Epidermal melanocyte (primary cell): ENCODE data around the gene TBC1D4.
"Not testable (repeated sequence)": the region's sequence is repeated elsewhere in the genome, so short reads cannot be mapped to it uniquely, and the experiment has no call there.

Experiments used
- DNase-seq: peaks from one replicate; pipeline ENCODE4 v3.0.0; 2011; ENCODE audit warnings: low spot score; ENCODE audit not compliant: insufficient read length

Gene TBC1D4

DNA sequence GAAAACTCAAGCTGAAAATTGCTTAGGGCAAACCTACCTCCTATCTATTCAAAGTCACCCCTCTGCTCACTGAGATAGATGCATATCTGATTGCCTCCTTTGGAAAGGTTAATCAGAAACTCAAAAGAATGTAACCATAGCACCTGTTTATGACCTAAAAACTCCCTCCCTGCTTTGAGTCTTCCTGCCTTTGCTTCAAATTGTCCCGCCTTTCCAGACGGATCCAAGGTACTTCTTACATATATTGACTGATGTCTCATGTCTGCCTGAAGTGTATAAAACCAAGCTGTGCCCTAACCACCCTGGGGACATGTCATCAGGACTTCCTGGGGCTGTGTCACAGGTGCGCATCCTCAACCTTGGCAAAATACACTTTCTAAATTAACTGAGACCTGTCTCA, 118.6 kb downstream of the TBC1D4 start:
- no peak for DNase-seq

DNA sequence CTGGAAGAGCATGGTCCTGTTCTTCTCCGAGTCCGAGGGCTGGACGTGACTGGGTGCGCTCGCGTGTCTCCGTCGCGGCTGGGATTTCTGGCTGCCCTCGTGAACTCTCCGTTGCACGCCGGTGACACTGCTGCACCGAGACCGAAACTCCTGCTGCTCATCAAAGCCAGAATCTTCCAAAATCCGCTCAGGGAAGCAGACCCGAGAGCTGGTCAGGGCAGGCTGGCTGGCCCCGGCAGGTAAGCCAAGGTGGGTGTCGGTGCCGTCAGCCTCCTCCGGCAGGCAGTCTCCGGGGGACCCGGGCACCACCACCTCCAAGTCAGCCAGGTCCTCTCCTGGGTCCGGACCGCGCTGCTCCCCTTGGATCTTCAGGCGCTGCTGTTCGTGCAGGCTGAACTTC, 119.9 kb downstream of the TBC1D4 start:
- no peak for DNase-seq

DNA sequence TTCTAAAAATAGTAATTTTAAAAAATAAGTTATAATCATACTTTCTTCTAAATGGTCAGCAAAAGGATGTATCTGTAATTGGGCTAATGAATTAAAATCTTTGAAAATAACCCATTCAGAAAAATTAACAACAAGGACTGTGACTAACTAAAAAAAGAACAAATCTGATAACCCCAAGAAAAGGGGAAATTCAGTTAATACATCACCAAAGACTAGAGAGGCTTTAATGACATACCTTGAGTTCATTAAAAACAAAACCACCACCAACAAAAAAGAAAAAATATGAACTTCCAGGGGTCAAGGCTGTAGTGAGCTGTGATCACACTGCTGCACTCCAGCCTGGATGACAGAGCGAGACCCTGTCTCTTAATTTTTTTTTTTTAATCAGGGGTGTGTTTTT, 121.8 kb downstream of the TBC1D4 start:
- DNase-seq = no peak

DNA sequence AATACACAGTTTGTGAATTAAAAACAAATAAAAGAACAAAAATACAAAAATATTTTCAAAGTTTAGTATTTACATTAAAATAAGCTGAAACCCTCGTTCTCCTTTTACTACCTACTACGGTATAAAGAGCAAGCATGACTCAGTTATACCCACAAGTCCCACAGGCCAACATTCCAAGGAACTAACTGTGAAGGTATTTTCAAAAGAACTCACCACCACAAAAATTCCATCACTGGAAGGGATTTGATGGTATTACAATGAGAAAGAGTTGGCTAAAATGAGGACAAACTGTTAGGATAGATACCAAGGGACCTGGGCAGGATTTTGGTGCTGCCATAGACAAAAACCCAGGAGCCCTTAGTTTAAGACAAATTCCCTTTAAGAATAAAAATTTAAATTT, 122.7 kb downstream of the TBC1D4 start:
- peak; percentile 51 for DNase-seq

DNA sequence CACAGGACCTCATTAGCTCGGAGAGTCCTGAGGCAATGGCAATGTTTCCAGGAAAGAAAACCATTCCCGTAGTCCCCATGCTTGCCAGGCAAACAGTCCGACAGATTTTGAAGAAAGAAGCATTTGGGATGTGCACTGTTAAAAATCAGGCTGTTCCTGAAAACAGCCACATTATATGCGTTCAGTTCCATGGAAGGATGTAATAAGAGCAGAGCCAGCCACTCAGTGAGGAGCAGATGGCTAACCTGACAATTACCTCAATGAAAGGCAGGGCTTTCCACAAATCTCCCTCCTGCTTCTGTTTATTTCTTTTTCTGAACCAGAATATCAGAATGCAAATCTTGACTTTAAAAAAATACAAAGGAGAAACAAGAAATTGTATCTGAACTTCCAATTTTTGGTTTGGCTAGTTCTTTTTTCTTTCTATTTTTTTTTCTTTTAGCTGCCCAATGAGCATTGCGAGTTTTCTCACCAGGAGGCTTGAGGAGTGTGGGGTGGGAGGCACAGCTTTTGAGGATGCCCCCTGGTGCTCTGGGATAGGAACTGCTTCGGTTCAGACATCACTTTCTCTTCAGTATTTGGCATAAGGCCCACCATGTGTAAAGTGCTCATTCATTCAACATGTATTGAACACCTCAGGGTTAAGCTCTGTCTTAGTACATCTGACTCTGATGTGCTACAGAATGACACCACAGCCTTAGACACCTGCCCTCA, 124.2 kb downstream of the TBC1D4 start:
- DNase-seq = peak; percentile 52

DNA sequence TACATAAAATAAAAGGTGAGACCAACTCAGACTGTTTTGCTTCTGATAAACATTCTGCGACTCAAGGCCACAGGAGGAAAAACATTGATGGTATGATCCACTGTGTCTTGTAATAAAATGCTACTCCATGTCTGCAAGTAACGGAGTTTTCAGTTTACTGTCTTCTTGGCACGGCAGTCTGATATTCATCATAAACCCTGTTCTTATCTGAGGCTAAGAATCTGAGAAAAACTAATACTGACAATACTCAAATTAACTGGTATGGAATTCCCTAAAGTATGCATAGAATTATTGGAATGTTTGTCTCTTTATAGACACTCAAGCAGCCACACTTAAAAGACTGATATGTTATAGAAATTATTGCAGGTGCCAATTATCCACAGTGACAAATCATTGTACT, 125.5 kb downstream of the TBC1D4 start:
- no peak for DNase-seq

DNA sequence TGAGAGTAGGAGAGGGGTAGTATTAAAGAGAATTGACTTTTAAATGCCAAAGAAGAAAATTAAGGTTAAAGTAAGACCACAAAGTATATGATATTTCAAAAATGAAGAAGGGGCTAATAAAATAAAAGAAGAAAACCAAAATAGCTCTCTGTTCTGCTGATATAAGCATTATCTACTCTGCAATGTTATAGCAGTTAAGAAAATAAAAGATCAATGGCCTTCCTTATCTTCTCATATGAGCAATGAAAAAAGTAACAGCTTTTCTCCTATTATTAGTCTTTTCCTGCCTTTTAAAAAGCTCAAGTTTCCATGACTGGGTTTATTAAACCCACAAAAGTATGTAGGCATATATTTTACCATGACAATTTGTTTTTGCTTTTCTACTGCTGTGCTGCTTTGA, 126.4 kb downstream of the TBC1D4 start:
- DNase-seq = no peak

DNA sequence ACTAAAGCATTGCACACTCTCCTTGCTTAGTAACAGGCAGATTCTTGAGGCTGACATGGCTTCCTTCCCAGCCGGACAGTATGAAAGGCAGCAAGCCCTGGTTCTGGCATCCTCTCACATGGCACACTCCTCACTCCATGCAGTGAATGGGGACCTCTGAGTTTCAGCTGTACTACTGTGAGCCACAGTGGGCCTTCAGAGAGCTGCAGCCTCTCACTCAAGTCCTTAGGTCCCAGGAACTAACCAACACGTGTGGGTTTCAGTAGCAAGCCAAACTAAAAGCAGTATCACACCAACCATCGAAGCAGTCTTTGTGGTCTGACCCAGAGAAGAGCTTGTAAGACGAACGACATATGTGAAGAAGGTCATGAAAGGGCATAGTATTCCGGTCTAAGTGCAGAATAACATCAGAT, 128.2 kb downstream of the TBC1D4 start:
- DNase-seq = no peak

DNA sequence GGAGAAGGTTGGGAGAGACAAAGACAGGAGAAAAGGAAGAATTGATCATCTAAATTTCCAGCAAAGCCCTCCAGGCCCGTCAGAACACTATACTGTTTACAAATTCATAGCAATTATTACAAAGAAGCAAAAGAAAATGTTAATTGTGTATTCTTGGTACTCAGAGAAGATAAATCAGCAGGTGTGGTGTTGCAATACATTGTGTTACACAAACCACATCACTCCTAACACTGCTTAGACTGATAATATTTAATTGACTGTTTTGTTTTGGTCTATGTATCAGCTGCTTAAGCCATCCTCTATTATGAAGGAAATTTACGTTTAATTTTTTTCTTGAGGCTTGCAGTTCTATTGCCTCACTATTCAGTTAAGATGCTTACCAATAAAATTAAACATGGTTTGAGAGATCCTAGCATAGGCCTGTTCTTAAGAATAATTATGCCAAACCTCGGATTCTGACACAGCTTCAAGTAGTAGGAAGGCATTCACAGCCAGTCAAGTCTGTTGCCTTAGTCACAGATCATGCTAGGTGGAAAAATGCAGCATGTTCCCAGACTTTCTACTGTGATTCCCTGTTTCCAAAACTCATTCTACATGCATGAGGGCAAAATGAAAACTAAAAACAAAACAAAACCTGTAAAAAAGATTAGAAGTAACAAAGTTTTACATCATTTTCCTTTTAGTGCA, 129.2 kb downstream of the TBC1D4 start:
- DNase-seq = no peak

DNA sequence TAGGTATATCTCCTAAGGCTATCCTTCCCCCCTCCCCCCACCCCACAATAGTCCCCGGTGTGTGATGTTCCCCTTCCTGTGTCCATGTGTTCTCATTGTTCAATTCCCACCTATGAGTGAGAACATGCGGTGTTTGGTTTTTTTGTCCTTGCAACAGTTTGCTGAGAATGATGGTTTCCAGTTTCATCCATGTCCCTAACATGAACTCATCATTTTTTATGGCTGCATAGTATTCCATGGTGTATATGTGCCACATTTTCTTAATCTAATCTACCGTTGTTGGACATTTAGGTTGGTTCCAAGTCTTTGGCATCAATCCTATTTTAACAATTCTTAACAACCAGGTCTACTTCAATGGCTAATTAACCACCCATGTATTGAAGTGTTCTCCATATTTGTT, 130.4 kb downstream of the TBC1D4 start:
- not testable (repeated sequence) for DNase-seq

DNA sequence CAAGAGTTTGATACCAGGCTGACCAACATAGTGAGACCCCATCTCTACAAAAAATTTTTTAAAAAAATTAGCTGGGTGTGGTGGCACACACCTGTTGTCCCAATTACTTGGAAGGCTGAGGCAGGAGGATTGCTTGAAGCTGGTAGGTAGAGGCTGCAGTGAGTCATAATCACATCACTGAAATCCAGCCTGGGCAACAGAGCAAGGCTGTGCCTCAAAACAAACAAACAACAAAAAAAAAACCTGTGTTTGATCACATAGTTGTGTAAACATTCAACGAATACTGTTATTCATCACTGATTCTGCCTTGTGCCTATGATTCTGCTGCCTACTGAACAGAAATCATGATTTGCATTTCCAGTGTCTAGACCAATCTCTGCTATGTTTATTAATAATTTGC, 134.0 kb downstream of the TBC1D4 start:
- DNase-seq = no peak

DNA sequence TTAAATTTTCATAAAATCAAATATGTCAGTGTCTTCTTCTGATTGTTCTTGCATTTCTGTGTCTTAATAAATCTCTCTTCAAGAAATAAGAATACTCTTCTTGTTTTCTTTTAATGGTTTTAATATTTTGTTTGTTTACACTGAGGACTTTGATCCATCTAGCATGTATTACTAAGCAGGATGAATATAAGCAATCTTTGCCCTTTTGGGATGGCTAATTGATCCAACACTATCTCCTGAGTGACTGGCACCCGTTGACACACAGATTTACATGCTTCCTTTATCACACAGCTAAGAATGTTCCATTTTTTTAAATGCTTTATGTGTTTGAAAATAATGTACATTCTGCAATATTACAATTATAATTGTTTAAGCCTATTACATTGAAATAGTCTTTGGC, 134.5 kb downstream of the TBC1D4 start:
- DNase-seq = no peak

DNA sequence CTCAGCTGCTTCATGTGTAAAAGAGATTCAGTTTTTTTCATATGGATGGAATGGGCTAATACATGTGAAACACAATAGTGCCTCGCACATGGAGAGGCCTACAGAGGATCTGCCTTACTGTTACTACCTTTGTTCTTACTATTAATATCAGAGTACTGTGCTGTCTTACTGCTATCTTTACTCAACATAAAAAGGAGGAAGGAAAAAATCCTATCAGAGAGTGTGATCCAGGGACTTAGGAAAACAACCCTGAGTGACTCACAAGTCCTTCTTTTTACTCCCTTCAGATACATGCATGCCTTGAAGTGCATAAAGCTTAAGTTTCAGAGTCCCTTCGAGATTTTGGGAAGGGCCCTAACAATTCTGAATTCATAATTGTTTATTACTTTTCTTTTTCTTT, 136.8 kb downstream of the TBC1D4 start:
- no peak for DNase-seq

DNA sequence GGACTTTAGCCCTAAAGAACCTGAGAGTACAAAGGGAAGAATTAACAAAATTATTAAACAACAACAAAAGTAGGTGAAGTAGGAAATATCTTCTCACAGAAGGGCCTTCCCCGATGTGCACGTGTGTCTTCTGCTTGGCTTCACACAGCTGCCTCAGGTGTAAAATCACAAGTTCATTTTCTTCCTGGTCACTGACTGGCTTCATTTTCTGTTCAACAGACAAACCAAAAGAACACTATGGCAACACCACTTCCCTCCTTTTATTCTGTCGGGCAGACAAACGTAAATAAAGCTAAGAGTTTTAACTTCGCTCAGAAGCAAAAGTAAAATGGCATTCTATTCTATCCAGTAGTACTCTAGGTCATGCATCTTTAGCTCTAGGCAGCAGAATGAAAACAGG, 140.9 kb downstream of the TBC1D4 start:
- no peak for DNase-seq

DNA sequence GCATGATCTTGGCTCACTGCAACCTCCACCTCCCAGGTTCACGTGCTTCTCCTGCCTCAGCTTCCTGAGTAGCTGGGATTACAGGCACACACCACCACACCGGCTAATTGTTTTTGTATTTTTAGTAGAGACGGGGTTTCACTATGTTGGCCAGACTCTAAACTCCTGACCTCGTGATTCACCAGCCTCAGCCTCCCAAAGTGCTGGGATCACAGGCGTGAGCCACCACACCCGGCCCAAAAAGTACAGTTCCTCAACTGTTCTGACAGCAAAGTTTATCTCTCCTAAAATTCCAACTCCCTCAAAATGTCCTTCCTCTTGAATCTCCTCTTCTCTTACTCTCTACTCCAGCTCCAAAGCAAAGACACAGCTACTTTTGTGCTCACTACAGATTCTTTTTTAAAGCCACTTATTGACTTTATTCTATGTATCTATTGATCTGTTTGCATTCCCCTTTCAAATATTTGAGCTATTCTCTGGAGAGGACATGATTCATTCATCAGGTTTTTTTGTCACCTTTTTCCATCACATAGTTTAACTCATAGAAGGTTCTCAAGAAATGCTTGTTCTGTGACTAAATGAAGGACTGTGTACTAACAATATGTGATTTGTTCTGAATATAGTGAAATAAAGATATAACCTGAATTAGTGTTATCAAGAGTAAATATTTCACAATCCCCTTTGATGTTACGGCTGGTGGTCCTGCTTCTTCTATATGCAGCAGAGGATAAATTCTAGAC, 142.2 kb downstream of the TBC1D4 start:
- no peak for DNase-seq

DNA sequence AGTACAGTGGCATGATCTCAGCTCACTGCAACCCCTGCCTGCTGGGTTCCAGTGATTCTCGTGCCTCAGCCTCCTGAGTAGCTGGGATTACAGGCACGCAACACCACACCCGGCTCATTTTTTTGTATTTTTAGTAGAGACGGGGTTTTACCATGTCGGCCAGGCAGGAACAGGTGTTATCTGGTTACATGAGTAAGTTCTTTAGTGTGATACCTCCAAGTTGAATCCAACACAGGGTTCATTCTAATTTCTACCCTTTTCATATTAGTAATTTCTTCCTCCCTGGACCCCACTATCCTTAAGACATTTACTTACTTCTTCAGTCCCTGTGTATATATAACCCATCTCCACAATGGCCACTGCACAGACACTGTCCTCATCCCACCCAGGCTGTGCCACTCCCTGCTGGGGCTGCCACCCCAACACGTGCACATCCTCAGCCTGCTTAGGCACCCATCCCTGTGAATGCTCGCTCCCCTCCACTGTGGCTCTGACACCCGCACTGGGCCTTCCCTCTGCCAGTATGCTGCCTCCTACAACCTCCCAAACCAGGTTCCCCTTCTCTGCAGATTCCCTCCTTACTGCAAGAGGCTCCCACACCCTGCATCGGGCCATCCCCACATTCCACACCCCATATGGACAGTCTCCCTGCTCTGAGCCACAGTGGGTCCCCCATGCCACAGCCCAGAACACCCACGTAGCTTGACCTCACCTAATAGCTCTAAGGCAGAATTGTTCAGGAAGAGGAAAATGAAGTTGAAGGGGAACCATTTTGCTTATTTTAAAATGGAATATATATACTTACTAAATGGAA, 147.1 kb downstream of the TBC1D4 start:
- no peak for DNase-seq

DNA sequence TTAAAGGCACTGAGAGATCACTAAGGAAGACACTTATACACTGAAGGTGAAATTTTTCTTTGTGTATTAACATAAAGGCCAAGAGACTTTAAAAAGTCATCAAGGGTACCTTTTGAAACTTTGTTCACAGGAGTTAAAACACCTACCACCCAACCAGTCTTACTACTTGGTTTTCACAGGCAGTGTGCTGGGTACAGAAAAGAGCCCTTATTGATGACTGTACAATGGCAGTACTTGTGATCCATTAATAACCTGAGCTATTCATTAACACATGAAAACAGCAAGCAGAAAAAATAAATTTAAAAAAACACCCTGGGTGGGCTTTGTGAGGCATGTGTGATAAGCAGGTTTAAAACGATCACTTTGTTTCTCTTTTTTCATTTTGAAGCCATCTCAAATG, 148.9 kb downstream of the TBC1D4 start:
- no peak for DNase-seq

DNA sequence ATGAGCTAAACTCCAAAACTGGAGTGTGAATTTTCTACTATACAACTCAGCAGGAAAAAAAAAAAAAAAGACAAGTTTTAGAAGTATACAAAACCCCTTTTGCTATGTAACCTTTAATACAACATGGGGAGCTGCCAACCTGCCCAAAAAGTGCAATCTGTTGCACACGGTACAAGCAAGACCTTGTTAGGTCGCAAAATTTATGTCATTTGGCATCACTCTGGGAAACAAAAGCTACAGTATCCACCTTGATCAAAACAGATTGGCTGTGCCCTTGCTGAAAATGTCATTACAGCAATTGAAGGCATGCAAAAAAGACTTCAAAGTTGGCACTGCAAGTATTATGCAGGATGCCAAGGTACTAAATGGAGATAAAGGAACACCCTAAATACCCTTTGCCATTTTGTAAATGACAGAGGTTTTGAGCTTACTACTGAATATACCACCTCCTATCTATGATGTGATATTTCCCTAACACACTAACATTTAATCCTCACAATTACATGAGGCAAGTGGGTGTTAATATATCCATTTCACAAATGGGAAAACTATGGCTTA, 150.1 kb downstream of the TBC1D4 start:
- no peak for DNase-seq

DNA sequence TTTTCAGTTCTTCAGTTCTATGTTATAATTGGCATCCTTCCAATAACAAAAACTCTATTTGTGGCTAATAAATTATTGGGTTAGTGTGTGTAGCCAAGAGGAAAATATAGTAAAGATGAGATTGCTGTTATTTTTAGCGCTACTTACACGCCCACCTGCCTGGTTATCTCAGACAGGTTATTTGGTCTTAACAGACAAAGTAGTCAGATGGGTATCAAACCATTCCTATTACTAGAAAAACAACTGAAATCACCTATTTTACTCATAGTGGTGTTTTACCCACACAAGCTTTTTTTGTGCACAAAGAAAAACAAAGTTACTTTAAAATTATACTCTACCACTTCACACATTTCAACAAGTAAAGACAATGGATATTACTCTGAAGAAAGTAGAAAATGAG, 151.2 kb downstream of the TBC1D4 start:
- DNase-seq = no peak

DNA sequence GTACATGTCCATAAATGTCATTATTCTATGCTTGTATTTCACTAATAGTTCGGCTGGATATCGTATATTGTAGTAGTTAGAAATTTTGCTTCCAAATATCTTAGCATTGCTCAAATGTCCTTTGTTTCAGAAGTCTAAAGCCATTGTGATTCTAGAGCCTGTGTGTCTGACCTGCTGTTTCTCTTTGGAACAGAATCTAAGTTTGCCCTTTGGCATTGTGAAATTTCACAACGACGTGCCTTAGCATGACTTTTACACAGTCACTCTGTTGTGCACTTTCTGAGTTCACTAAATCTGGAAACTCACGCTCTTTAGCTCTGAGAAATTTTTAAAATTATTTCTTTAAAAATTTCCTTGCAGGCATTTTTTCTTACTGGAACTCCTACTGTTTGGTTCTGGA, 152.2 kb downstream of the TBC1D4 start:
- DNase-seq = no peak

DNA sequence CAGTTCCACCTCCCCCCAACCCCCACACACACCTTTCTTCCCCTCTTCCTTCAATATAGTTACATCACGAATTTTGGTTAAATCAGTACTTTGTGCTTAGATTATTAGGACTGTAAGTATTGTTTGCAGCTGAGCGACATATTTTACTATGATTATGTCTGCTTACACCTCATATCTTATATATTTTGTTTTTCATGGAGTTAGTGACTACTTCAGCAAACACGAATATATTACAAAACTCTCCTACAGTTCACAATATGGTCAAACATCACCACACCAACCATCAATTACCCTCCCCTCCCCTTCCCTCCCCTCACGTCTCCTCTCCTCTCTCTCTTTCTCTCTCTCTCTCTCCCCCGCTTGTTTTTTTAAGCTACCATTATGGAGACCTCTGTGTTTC, 152.9 kb downstream of the TBC1D4 start:
- DNase-seq = no peak

DNA sequence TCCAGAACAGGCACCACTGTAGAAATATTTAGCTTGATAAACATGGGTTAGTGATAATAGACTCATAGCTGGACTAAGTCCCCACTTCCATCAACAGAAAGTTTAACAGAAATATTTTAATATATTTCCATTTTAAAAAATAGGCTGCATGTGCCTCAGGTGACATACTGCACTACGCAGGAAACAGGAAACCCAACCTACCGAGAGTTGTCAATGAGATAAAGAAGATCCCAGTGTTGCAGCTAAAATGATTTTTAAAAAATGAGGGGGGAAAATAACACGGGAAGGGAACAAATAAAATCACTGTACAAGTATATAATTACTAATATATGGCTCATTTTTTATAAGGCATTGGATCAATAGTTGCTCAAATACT, 154.8 kb downstream of the TBC1D4 start:
- no peak for DNase-seq
